B cell (primary cell): ENCODE measurements around the gene WTIP.

ENCODE experiments used
- CTCF ChIP-seq: fragments of 200-600 bp; IDR thresholded peaks from one replicate; pipeline ENCODE4 v1.8.0; 2022; ENCODE audit warnings: antibody characterized with exemption, mild to moderate bottlenecking
- EZH2 ChIP-seq: IDR thresholded peaks from 2 replicates; pipeline ENCODE4 v1.6.1; 2012; ENCODE audit warnings: borderline replicate concordance, low read depth, mild to moderate bottlenecking, moderate library complexity, low read length; ENCODE audit not compliant: insufficient read depth, poor library complexity, severe bottlenecking

GRCh38 chr19:34508540-34508939, 27.0 kb downstream of the WTIP start:
- TF ChIP-seq CTCF (no peak), EZH2 (no peak)
